Measurements from ENCODE around the gene SRSF10. TPM values are rescaled to one million over a fixed set of nuclear protein-coding genes. Genes with fewer than 3 reads are reported as not detected.

SRSF10 gene
- total RNA-seq, 4 donors from 2014 or later, result 53.6 to 89.7 (median 56.6) TPM

DNA sequence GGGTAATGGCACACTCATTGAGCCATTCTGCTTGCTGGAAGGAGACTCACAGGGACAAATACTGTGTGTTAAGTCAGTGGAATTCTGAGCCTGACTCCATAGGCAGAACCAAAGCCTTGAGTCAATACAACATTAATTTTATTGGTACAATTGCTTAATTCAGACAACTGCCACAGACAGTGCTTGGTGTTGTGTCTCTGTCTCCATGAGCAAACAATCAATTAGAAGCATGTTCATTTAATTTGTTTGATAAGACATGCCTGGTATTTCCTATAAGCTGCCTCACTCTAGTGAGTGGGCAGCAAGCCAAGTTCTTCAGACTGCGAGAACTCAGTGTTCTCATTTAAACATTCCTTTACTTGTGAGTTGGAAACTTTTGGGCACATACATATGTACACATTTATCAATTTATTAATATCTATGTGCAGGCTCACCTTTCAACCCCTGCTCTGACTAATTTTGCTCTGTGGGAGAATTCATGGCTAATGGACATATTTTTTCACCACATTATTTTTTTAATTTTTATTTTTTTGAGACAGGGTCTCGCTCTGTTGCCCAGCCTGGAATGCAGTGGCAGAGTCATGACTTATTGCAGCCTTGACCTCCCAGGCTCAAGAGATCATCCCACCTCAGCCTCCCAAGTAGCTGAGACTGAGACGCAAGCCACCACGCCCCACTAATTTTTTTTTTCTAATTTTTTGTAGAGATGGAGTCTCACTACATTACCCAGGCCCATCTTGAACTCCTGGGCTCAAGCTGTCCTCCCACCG is 4.5 kb upstream of the SRSF10 start:
- peak; percentile 27 to 44 for TF ChIP-seq POLR2AphosphoS5 (IDR thresholded peaks at IDR 0.05)
- TF ChIP-seq, protein P1, sequence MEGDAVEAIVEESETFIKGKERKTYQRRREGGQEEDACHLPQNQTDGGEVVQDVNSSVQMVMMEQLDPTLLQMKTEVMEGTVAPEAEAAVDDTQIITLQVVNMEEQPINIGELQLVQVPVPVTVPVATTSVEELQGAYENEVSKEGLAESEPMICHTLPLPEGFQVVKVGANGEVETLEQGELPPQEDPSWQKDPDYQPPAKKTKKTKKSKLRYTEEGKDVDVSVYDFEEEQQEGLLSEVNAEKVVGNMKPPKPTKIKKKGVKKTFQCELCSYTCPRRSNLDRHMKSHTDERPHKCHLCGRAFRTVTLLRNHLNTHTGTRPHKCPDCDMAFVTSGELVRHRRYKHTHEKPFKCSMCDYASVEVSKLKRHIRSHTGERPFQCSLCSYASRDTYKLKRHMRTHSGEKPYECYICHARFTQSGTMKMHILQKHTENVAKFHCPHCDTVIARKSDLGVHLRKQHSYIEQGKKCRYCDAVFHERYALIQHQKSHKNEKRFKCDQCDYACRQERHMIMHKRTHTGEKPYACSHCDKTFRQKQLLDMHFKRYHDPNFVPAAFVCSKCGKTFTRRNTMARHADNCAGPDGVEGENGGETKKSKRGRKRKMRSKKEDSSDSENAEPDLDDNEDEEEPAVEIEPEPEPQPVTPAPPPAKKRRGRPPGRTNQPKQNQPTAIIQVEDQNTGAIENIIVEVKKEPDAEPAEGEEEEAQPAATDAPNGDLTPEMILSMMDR (IDR thresholded peaks at IDR 0.05), result no peak
- DNase-seq (ENCODE audit: extremely low spot score), result no peak
- peak overlapping the region; percentile 33 to 64 (median 52) for H3K27ac ChIP-seq (replicated peaks in 1 of 4)
- H3K36me3 ChIP-seq, result no peaks in the 10 kb centered on the region
- H3K9me3 ChIP-seq, result no peaks in the 10 kb centered on the region
- no peak overlapping the region for H3K4me3 ChIP-seq
- intact Hi-C loops (cut with DNase I), result loop anchor here (5.0 kb wide), 1 partner anchor 33 kb away; no protein-coding TSS in a partner anchor
- WGBS, result 65% methylated on average over 5 of the region's 5 CpGs
- peaks cover 17 to 31% (median 19%) of the 10 kb centered on the region in 4 donors for H3K4me1 ChIP-seq
- H3K27me3 ChIP-seq, result no peaks in the 10 kb centered on the region

- Histone ChIP-seq H3K36me3 (no peaks in the 10 kb centered on the region), H3K27me3 (no peaks in the 10 kb centered on the region), H3K27ac (replicated peaks in 1 of 4) (peak overlapping the region; percentile 92 to 98 (median 97)), H3K9me3 (no peaks in the 10 kb centered on the region), H3K4me3 (peak overlapping the region; percentile 69 to 94 (median 88)), H3K4me1 (peaks cover 46 to 64% (median 52%) of the 10 kb centered on the region in 4 donors)
- DNase-seq (ENCODE audit: extremely low spot score), result no peak
- intact Hi-C loops (cut with DNase I), result loop anchor here (5.0 kb wide), 1 partner anchor 37 kb away; no protein-coding TSS in a partner anchor
- TF ChIP-seq POLR2AphosphoS5 (IDR thresholded peaks at IDR 0.05) (no peak), POLR2A (IDR thresholded peaks at IDR 0.05; ENCODE audit: low read depth) (no peak), EP300 (IDR thresholded peaks at IDR 0.05) (no peak)
- TF ChIP-seq, protein P1 (IDR thresholded peaks at IDR 0.05), result no peak
- 34% methylated on average over 6 of the region's 6 CpGs for WGBS
Measured at GRCh38 chr1:23980728-23981070, 572 bp upstream of the SRSF10 start.

GRCh38 chr1:23979387-23979880 is 693 bp downstream of the SRSF10 start:
- DNase-seq (ENCODE audit: extremely low spot score), result no peak
- Histone ChIP-seq H3K27ac (replicated peaks in 1 of 4) (peak overlapping the region; percentile 92 to 98 (median 97)), H3K4me3 (peak overlapping the region; percentile 69 to 94 (median 88)), H3K9me3 (no peaks in the 10 kb centered on the region), H3K27me3 (no peaks in the 10 kb centered on the region), H3K36me3 (peaks cover 0 to 6% (median 2%) of the 10 kb centered on the region in 4 donors), H3K4me1 (peaks cover 42 to 64% (median 55%) of the 10 kb centered on the region in 4 donors)
- TF ChIP-seq, protein P1 (IDR thresholded peaks at IDR 0.05), result no peak
- TF ChIP-seq EP300 (IDR thresholded peaks at IDR 0.05) (no peak), POLR2AphosphoS5 (IDR thresholded peaks at IDR 0.05) (no peak), POLR2A (IDR thresholded peaks at IDR 0.05; ENCODE audit: low read depth) (no peak)
- intact Hi-C loops (cut with DNase I), result no loop called here
- WGBS, result 0% methylated on average over 13 of the region's 13 CpGs

GRCh38 chr1:23978805-23979204 is 1.3 kb downstream of the SRSF10 start:
- WGBS, result under 1% methylated on average over 4 of the region's 4 CpGs
- Histone ChIP-seq H3K4me1 (peaks cover 37 to 64% (median 56%) of the 10 kb centered on the region in 4 donors), H3K36me3 (peaks cover 0 to 12% (median 5%) of the 10 kb centered on the region in 4 donors), H3K9me3 (no peaks in the 10 kb centered on the region), H3K27me3 (no peaks in the 10 kb centered on the region), H3K27ac (replicated peaks in 1 of 4) (peak overlapping the region in 3 of 4 donors; percentile 92 to 98 (median 96)), H3K4me3 (peak overlapping the region; percentile 69 to 94 (median 88))
- TF ChIP-seq POLR2A (IDR thresholded peaks at IDR 0.05; ENCODE audit: low read depth) (no peak), EP300 (IDR thresholded peaks at IDR 0.05) (no peak), POLR2AphosphoS5 (IDR thresholded peaks at IDR 0.05) (no peak)
- TF ChIP-seq, protein P1 (IDR thresholded peaks at IDR 0.05), result no peak
- DNase-seq (ENCODE audit: extremely low spot score), result no peak
- intact Hi-C loops (cut with DNase I), result no loop called here

All from esophagus muscularis mucosa (tissue), 4 donors.